HG03469 (cell line): ENCODE results near the gene MYL7.

Experiments used
- ATAC-seq: cut with Tn5 transposase; IDR thresholded peaks from one replicate; pipeline ENCODE4 v1.9.1; 2021; ENCODE audit warnings: mild to moderate bottlenecking, moderate library complexity, moderate number of reproducible peaks; ENCODE audit not compliant: unreplicated experiment

The MYL7 gene

GRCh38 chr7:44101966-44102845 lies 38.9 kb downstream of the MYL7 start:
- ATAC-seq = no peak

- no peak for ATAC-seq
Measured at GRCh38 chr7:44101303-44101965, 39.7 kb downstream of the MYL7 start.

GRCh38 chr7:44100458-44101302 lies 40.5 kb downstream of the MYL7 start:
- no peak for ATAC-seq

GRCh38 chr7:44099669-44100068 lies 41.5 kb downstream of the MYL7 start:
- ATAC-seq = no peak

- no peak for ATAC-seq
Measured at GRCh38 chr7:44098092-44099068, 42.8 kb downstream of the MYL7 start.

GRCh38 chr7:44097064-44097932 lies 43.8 kb downstream of the MYL7 start:
- no peak for ATAC-seq

- no peak for ATAC-seq
Measured at GRCh38 chr7:44096326-44096881, 44.7 kb downstream of the MYL7 start.

- no peak for ATAC-seq
Measured at GRCh38 chr7:44095781-44096180, 45.4 kb downstream of the MYL7 start.

GRCh38 chr7:44094883-44095592 lies 46.1 kb downstream of the MYL7 start:
- ATAC-seq = no peak

- ATAC-seq = no peak
Measured at GRCh38 chr7:44094365-44094764, 46.8 kb downstream of the MYL7 start.

GRCh38 chr7:44093102-44093641 lies 48.0 kb downstream of the MYL7 start:
- ATAC-seq = no peak
